Stimulated activated CD4-positive, alpha-beta T cell treated with anti-CD3 and anti-CD28 coated beads, Interleukin-15, amount 100 ng/mL, for 48 hours (primary cell): Measurements from ENCODE around the gene ZBTB22.
A peak's percentile ranks its signal among the peaks of the same experiment; 100 is the strongest.
"Not testable (repeated sequence)": the region's sequence is repeated elsewhere in the genome, so short reads cannot be mapped to it uniquely, and the experiment has no call there.

Experiments
- DNase-seq, 2 donors: peaks; one replicate each; pipeline ENCODE4 v3.0.0-alpha.2; 2020; ENCODE audit warnings: low read depth in 2 of 2

The ZBTB22 gene

GRCh38 chr6:33299237-33299944 is 18.2 kb downstream of the ZBTB22 start:
- peak; percentile 91 to 92 for DNase-seq

GRCh38 chr6:33298773-33299236 is 18.7 kb downstream of the ZBTB22 start, which contains the start of gene RGL2:
RGL2 (minus strand) TSS chr6:33298942; CDS start chr6:33298610, 332 bp downstream.
- DNase-seq: no peak

GRCh38 chr6:33297956-33298772 is 19.4 kb downstream of the ZBTB22 start:
- peak; percentile 55 to 66 for DNase-seq

GRCh38 chr6:33297406-33297955 is 20.1 kb downstream of the ZBTB22 start:
- no peak for DNase-seq

GRCh38 chr6:33296797-33297405 is 20.6 kb downstream of the ZBTB22 start:
- DNase-seq: no peak

GRCh38 chr6:33295621-33296369 is 21.7 kb downstream of the ZBTB22 start:
- DNase-seq: no peak

GRCh38 chr6:33294086-33294823 is 23.3 kb downstream of the ZBTB22 start:
- no peak for DNase-seq

GRCh38 chr6:33292996-33293682 is 24.4 kb downstream of the ZBTB22 start:
- no peak for DNase-seq

- no peak for DNase-seq
Measured at GRCh38 chr6:33290459-33290858, 27.1 kb downstream of the ZBTB22 start.

GRCh38 chr6:33289784-33290315 is 27.7 kb downstream of the ZBTB22 start:
- no peak for DNase-seq

GRCh38 chr6:33288921-33289783 is 28.4 kb downstream of the ZBTB22 start, which contains the start of the genes PFDN6 and WDR46:
PFDN6 (plus strand) TSS chr6:33289601; CDS start chr6:33289857, 256 bp downstream.
WDR46 (minus strand) TSS chr6:33289239; CDS start chr6:33289170, 69 bp downstream.
- DNase-seq: peak; percentile 70 to 71

GRCh38 chr6:33288141-33288920 is 29.2 kb downstream of the ZBTB22 start:
- no peak for DNase-seq

GRCh38 chr6:33286946-33287914 is 30.3 kb downstream of the ZBTB22 start:
- DNase-seq: no peak

GRCh38 chr6:33285214-33285613 is 32.3 kb downstream of the ZBTB22 start:
- DNase-seq: not testable (repeated sequence)

GRCh38 chr6:33280539-33280938 is 37.0 kb downstream of the ZBTB22 start:
- no peak for DNase-seq

GRCh38 chr6:33279971-33280511 is 37.5 kb downstream of the ZBTB22 start:
- DNase-seq: no peak
